Heart right ventricle (tissue), 16 donors: Measurements from ENCODE around the gene DGKI. TPM values are rescaled to one million over a fixed set of nuclear protein-coding genes. Genes with fewer than 3 reads are reported as not detected.

Experiments
- ATAC-seq, 8 donors: fragments of 200-7000 bp; cut with Tn5 transposase; one replicate each; pipeline ENCODE4 v1.9.1; 2020; ENCODE audit warnings: mild to moderate bottlenecking in 8 of 8, moderate library complexity in 8 of 8, moderate number of reproducible peaks in 1 of 8
- DNase-seq, 2 donors: peaks; one replicate each; pipeline ENCODE4 v3.0.0-alpha.2; 2020
- H3K27ac ChIP-seq, 10 donors: fragments of 200-600 bp; sonication (generic) in 2 of 10; one replicate each; pipeline versions ENCODE4 v1.5.0 to v1.8.0; 2020 to 2022; ENCODE audit warnings: mild to moderate bottlenecking in 3 of 10
- H3K27me3 ChIP-seq, 7 donors: fragments of 200-600 bp; one replicate each; pipeline ENCODE4 v1.8.0; 2021 to 2022; ENCODE audit warnings: mild to moderate bottlenecking in 2 of 7
- H3K36me3 ChIP-seq, 9 donors: fragments of 200-600 bp; sonication (generic) in 1 of 9; one replicate each; pipeline versions ENCODE4 v1.5.0 to v1.8.0; 2020 to 2022; ENCODE audit warnings: mild to moderate bottlenecking in 2 of 9
- H3K4me1 ChIP-seq, 9 donors: fragments of 200-600 bp; sonication (generic) in 1 of 9; one replicate each; pipeline versions ENCODE4 v1.5.0 to v1.8.0; 2020 to 2022; ENCODE audit warnings: mild to moderate bottlenecking in 4 of 9
- H3K4me3 ChIP-seq, 10 donors: fragments of 200-600 bp; sonication (generic) in 2 of 10; one replicate each; pipeline versions ENCODE4 v1.5.0 to v1.8.0; 2020 to 2022; ENCODE audit warnings: mild to moderate bottlenecking in 7 of 10, moderate library complexity in 2 of 10
- H3K9me3 ChIP-seq, 11 donors: fragments of 200-600 bp in 10 of 11; sonication (generic) in 2 of 11; one replicate each; pipeline versions ENCODE4 v1.5.0 to v1.8.0; 2013 to 2022; ENCODE audit warnings: mild to moderate bottlenecking in 2 of 11, control low read depth in 1 of 11, moderate library complexity in 1 of 11
- WGBS, 2 donors: extraction: QIAGEN DNeasy Blood & Tissue Kit; methylation state at CpG; one replicate each; pipeline ENCODE4 v1.1.7; 2013; ENCODE audit warnings: inconsistent platforms in 1 of 2; 5-methylcytosine and 5-hydroxymethylcytosine counted together
- intact Hi-C, 10 donors: fragments of 100-400 bp; cut with DNase I; formaldehyde crosslinking; loops; one replicate each; pipeline versions ENCODE4 v1.11.1 to v1.14.2; 2022
- polyA plus RNA-seq, 2 donors: library from polyadenylated mRNA; stranded (reverse); fragments of 200-250 nt; gene quantifications; one replicate each; pipeline ENCODE4 v1.2.3, GENCODE V29; 2013
- total RNA-seq, 10 donors: library from RNA; stranded (reverse); fragmentation: NEBNext Ultra II Directional in 3 of 10; extraction: Animal tissue kit (Norgen Biotek cat#: 25700) in 3 of 10; gene quantifications; one replicate each; pipeline versions ENCODE4 v1.2.1 to v1.2.4, GENCODE V29; 2021 to 2023
- TF ChIP-seq, protein P1 (sequence below), 9 donors: fragments of 200-600 bp; sonication (generic) in 2 of 9; IDR thresholded peaks; one replicate each; pipeline versions ENCODE4 v1.5.0 to v1.8.0; 2021 to 2022; ENCODE audit warnings: antibody characterized with exemption in 9 of 9, mild to moderate bottlenecking in 5 of 9, moderate library complexity in 1 of 9
- donor health status: Arrhythmogenic right ventricular cardiomyopathy.
- donor health status: ischemic (EF 13 %, LVEDD 7.1; RV severe dilation, severe dysfunction).
- donor health status: healthy with polysubstance abuse.
- donor health status: DM: no; HTN: yes; CAD: no.
- donor health status: DM: no; HTN: no; CAD: no.
- donor health status: ischemic (EF 25% LVEDD 6.9; RV normal size, moderate dysfunction).
- donor health status: ischemic (EF 25% LVEDD 5.7; RV mildly dilated, moderate dysfunction).
- donor health status: healthy.
- donor health status: DM: yes; HTN: yes; CAD: no.
- donor health status: Ischemic cardiomyopathy.
- donor health status: ischemic (EF 35%, LVEDD 5.7; RV mildly dilated, moderate dysfunction).
- donor health status: nonischemic (EF 11% LVEDD 7.7; RV severe dilation, severe dysfunction).
- donor health status: DM: yes; HTN: yes; CAD: no.
- donor health status: PGD.
- donor health status: ischemic (EF 29% LVEDD 5.4; RV normal size, mild dysfunction).
- donor health status: nonischemic (EF 23%, LVEDD 6.1; RV moderate dilation, normal function).

The DGKI gene
- total and polyA plus RNA-seq, 12 donors: 0.16 to 2.6 (median 1.2) TPM

DNA sequence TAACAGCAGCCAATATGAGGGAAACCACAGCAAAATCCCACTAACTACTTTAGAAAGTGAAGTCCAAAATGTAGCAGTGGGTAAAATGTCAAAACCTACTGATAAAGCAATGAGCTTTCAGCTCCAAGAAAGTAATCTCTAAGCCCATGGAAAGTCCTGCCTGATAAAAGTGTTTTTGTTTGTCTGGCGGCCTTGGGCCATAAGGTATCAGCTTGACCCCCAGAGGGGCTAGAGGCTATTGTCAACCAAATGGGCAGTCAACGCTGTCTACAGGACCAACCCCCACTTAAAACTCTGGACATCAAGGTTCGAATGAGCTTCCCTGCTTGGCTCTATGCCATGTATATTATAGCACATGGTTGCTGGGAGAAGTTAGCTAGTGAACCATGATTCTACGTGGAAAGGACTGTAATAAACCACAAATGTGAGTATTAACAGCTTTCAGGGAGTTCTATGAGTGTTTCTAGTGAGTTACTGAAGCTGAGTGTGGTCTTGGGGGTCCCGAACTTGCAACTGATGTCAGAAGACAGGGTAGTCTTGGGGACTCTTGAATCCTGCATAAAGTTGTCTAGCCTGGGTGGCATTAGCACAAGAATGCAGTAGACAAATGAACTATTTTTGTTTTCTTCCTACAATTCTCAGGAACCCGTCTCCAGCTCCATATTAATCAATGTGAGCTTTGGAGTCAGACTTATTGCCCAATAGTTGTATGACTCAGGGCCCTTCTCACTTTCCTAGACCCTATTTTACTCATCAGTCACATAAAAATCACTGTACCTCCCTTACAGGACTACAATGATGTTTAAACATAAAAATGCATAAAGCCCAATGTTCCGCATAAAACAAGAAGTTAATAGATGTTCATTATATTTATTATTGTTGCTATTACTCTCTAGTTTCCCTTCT is 164.9 kb downstream of the DGKI start:
- TF ChIP-seq, protein P1, sequence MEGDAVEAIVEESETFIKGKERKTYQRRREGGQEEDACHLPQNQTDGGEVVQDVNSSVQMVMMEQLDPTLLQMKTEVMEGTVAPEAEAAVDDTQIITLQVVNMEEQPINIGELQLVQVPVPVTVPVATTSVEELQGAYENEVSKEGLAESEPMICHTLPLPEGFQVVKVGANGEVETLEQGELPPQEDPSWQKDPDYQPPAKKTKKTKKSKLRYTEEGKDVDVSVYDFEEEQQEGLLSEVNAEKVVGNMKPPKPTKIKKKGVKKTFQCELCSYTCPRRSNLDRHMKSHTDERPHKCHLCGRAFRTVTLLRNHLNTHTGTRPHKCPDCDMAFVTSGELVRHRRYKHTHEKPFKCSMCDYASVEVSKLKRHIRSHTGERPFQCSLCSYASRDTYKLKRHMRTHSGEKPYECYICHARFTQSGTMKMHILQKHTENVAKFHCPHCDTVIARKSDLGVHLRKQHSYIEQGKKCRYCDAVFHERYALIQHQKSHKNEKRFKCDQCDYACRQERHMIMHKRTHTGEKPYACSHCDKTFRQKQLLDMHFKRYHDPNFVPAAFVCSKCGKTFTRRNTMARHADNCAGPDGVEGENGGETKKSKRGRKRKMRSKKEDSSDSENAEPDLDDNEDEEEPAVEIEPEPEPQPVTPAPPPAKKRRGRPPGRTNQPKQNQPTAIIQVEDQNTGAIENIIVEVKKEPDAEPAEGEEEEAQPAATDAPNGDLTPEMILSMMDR (IDR thresholded peaks at IDR 0.05): no peak
- Histone ChIP-seq H3K4me1 (peaks cover 0 to 7% (median 0%) of the 10 kb centered on the region in 9 donors), H3K36me3 (no peaks in the 10 kb centered on the region), H3K27ac (peak overlapping the region in 4 of 10 donors; percentile 20 to 55 (median 42)), H3K9me3 (no peaks in the 10 kb centered on the region), H3K27me3 (no peaks in the 10 kb centered on the region), H3K4me3 (no peak overlapping the region)
- 78 to 80% methylated on average over 7 of the region's 7 CpGs for WGBS, 2 donors
- DNase-seq (no peak), ATAC-seq (peak in 2 of 8 donors; percentile 30 to 61)
- intact Hi-C loops: no loop called here

DNA sequence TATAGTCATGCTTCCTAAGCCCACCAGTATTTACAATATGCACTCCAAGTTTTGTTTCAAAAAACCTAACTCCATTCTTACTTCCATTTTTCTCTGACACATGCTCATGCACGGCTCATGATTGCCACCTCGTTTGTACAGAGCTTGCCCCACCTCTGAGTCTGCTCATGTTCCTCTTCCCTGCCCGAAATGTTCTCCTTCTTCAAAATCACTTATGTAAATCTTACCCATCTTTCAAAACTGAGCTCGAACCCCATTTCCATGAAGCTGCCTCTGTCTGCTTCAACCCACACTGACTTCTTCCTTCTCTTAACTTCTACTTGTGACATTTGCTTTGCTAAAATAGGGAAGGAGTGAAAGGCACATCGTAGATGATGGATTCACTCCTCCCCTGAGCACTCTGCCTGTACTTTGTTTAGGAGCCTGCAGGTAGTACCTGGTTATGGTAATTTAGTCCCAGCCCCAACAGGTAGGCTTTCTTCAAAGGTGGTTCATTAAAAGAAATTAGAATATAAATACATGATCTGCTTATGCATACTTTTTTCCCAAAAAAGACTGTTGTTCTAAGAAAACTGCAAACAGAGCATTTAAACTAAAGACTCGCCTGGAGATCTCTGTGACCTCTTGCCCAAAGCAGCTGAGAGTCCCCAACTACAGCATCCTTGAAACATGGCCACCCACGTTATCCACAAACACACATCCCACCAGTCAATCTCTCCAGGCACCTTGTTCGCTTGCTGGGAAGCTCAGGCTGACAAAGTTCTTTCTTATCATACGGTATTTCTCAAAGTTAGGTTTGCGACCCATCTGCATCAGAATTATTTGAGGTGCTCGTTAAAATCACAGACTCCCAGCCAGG is 172.0 kb downstream of the DGKI start:
- Histone ChIP-seq H3K4me1 (no peaks in the 10 kb centered on the region), H3K27ac (no peak overlapping the region), H3K36me3 (no peaks in the 10 kb centered on the region), H3K9me3 (no peaks in the 10 kb centered on the region), H3K27me3 (no peaks in the 10 kb centered on the region), H3K4me3 (no peak overlapping the region)
- DNase-seq (no peak), ATAC-seq (no peak)
- WGBS, 2 donors: 79 to 82% methylated on average over 11 of the region's 11 CpGs
- intact Hi-C loops: no loop called here
- TF ChIP-seq, protein P1 (IDR thresholded peaks at IDR 0.05): no peak

DNA sequence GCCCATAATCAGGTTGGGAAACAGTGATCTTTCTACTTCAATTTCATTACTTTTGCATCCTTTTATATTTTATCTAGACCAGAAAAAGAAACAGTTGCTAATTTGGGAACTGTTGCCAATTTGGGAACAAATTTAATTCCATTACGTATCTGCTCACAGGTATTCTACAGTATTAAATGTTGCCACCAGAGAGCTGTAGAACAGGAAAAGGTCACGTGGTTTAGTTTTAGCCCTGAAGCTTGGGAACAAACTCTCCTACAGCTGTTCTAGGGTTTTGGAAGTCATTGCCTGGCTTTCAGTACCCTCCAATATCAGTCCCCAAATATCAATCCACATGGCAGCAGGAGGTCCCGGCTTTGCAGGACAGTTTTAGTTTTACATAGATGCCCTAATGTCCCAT is 172.7 kb downstream of the DGKI start:
- no peaks in the 10 kb centered on the region for H3K4me1 ChIP-seq
- H3K27me3 ChIP-seq: no peaks in the 10 kb centered on the region
- no peak overlapping the region for H3K4me3 ChIP-seq
- intact Hi-C loops: no loop called here
- H3K9me3 ChIP-seq: no peaks in the 10 kb centered on the region
- 61 to 71% methylated on average over 3 of the region's 3 CpGs for WGBS, 2 donors
- TF ChIP-seq, protein P1 (IDR thresholded peaks at IDR 0.05): no peak
- DNase-seq: no peak
- H3K36me3 ChIP-seq: no peaks in the 10 kb centered on the region
- ATAC-seq: no peak
- no peak overlapping the region for H3K27ac ChIP-seq

DNA sequence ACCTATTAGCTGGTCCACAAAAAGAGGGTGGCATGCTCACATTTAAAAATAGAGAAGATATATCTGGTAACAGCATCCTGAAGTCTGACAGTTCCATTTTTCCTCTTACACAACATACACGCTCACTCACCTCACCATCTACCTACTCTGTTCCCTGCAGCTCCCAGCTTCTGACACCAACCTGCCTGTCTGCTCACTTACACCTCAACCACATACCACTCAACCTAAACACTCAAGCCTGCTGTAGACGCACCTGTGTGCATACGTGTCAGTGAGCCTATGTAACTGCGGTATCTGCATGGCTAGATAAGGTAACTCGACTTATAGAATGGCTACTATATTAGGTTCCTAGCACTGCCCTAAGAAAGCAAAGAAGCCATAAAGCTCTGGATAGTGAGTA is 174.9 kb downstream of the DGKI start:
- no peaks in the 10 kb centered on the region for H3K9me3 ChIP-seq
- WGBS, 2 donors: 84 to 89% methylated on average over 5 of the region's 5 CpGs
- no peaks in the 10 kb centered on the region for H3K27me3 ChIP-seq
- intact Hi-C loops: no loop called here
- ATAC-seq: no peak
- DNase-seq: no peak
- no peak overlapping the region for H3K27ac ChIP-seq
- no peak overlapping the region for H3K4me3 ChIP-seq
- TF ChIP-seq, protein P1 (IDR thresholded peaks at IDR 0.05): no peak
- no peaks in the 10 kb centered on the region for H3K36me3 ChIP-seq
- no peaks in the 10 kb centered on the region for H3K4me1 ChIP-seq
